ENCODE results near the gene HLA-DOB. TPM values are rescaled to one million over a fixed set of nuclear protein-coding genes. Genes with fewer than 3 reads are reported as not detected.

The HLA-DOB gene
- total and polyA plus RNA-seq, 2 of the 13 experiments (the other 11 are each of a cell fraction or from before 2014, with no cell fraction given) = not detected

DNA sequence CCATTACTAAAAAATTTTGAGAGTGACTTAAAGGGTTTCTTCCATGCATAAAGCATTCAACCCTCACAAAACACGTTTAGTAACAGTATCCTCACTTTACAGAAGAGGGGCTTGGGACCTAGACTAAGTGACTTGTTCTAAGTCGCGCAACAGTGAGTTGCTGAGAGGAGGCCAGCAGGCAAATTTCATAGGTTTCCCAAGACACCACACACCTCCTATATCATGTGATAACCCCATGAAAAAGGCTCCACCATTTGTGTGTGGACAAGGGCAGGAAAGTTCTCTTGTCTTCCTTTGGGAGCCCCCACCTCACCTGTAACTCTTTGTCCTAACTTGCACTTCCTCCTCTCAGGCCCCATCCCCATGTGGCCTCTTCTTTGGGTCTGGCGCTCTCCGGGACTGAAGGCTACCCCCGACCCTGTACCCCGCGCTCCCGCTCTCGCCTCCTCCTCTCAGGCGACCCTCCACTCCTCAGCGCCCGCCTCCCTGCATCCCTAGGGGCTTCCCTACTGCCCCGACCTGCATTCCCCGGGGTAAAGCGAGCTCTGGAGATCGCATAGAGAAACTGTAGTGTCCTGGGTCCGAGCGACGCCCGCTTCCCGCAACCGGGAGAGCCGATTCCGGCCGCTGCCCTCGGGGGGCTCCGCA, 26.7 kb upstream of the HLA-DOB start (continued):
- no peak for TF ChIP-seq ZNF552 (CRISPR knock-in tag; IDR thresholded peaks at IDR 0.05; ENCODE audit: borderline replicate concordance)
- TF ChIP-seq SMARCC2 (IDR thresholded peaks at IDR 0.05) = no peak
- TF ChIP-seq TSC22D2 (CRISPR knock-in tag; IDR thresholded peaks at IDR 0.05; ENCODE audit: borderline replicate concordance) = 0 out of 2 replicates have a peak, but pooled peaks have one; percentile 44
- TF ChIP-seq, protein P1, sequence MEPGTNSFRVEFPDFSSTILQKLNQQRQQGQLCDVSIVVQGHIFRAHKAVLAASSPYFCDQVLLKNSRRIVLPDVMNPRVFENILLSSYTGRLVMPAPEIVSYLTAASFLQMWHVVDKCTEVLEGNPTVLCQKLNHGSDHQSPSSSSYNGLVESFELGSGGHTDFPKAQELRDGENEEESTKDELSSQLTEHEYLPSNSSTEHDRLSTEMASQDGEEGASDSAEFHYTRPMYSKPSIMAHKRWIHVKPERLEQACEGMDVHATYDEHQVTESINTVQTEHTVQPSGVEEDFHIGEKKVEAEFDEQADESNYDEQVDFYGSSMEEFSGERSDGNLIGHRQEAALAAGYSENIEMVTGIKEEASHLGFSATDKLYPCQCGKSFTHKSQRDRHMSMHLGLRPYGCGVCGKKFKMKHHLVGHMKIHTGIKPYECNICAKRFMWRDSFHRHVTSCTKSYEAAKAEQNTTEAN (CRISPR knock-in tag; conservative IDR thresholded peaks at IDR 0.05) = no peak
- peak; percentile 68 for TF ChIP-seq ZBTB7A (CRISPR knock-in tag; IDR thresholded peaks at IDR 0.05)
- 0 out of 2 replicates have a peak, but pooled peaks have one; percentile 55 for TF ChIP-seq FOXC1 (CRISPR knock-in tag; IDR thresholded peaks at IDR 0.05; ENCODE audit: borderline replicate concordance)
- no peak for TF ChIP-seq SMARCE1 (IDR thresholded peaks at IDR 0.05; ENCODE audit: borderline replicate concordance)
- no peak for TF ChIP-seq KLF11 (CRISPR knock-in tag; IDR thresholded peaks at IDR 0.05)
- TF ChIP-seq, protein P2, sequence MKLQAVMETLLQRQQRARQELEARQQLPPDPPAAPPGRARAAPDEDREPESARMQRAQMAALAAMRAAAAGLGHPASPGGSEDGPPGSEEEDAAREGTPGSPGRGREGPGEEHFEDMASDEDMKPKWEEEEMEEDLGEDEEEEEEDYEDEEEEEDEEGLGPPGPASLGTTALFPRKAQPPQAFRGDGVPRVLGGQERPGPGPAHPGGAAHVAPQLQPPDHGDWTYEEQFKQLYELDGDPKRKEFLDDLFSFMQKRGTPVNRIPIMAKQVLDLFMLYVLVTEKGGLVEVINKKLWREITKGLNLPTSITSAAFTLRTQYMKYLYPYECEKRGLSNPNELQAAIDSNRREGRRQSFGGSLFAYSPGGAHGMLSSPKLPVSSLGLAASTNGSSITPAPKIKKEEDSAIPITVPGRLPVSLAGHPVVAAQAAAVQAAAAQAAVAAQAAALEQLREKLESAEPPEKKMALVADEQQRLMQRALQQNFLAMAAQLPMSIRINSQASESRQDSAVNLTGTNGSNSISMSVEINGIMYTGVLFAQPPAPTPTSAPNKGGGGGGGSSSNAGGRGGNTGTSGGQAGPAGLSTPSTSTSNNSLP (IDR thresholded peaks at IDR 0.05; ENCODE audit: low read depth, low read length) = no peak
- no peak for TF ChIP-seq FOXM1 (CRISPR knock-in tag; IDR thresholded peaks at IDR 0.05)
- TF ChIP-seq ZNF276 (CRISPR knock-in tag; IDR thresholded peaks at IDR 0.05; ENCODE audit: low read depth) = 0 out of 2 replicates have a peak, but pooled peaks have one; percentile 19
- TF ChIP-seq ZNF589 (CRISPR knock-in tag; conservative IDR thresholded peaks at IDR 0.05) = no peak
- peak; percentile 51 for TF ChIP-seq ZSCAN25 (CRISPR knock-in tag; IDR thresholded peaks at IDR 0.05)
- no peak; the same call in 1 of the 2 replicates for TF ChIP-seq UBTF (CRISPR knock-in tag; IDR thresholded peaks at IDR 0.05)
- TF ChIP-seq ZSCAN12 (CRISPR knock-in tag; IDR thresholded peaks at IDR 0.05) = no peak
- no peak for TF ChIP-seq MED1 (CRISPR knock-in tag; IDR thresholded peaks at IDR 0.05)
- TF ChIP-seq, protein P3, sequence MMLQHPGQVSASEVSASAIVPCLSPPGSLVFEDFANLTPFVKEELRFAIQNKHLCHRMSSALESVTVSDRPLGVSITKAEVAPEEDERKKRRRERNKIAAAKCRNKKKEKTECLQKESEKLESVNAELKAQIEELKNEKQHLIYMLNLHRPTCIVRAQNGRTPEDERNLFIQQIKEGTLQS (CRISPR knock-in tag; IDR thresholded peaks at IDR 0.05) = no peak
- no peak for TF ChIP-seq MLXIP (CRISPR knock-in tag; IDR thresholded peaks at IDR 0.05; ENCODE audit: borderline replicate concordance)
- TF ChIP-seq PAWR (CRISPR knock-in tag; IDR thresholded peaks at IDR 0.05; ENCODE audit: borderline replicate concordance) = no peak

All from HepG2 (cell line).